Mesothelial cell of epicardium (in vitro differentiated cells): ENCODE results near the gene C3orf18. TPM values are rescaled to one million over a fixed set of nuclear protein-coding genes. Genes with fewer than 3 reads are reported as not detected.

Experiments
- DNase-seq, 2 experiments: peaks; one replicate each; pipeline ENCODE4 v3.0.0; 2021; ENCODE audit warnings: low spot score in 2 of 2; ENCODE audit not compliant: unreplicated experiment in 2 of 2
- H3K27ac Mint-ChIP-seq: 2 replicates; pipeline ENCODE4 v1.8.0; 2021; ENCODE audit warnings: mixed read lengths
- H3K27me3 Mint-ChIP-seq: 2 replicates; pipeline ENCODE4 v1.8.0; 2021; ENCODE audit warnings: low read depth, mixed read lengths
- H3K36me3 Mint-ChIP-seq: 2 replicates; pipeline ENCODE4 v1.8.0; 2021; ENCODE audit warnings: mixed read lengths
- H3K4me1 Mint-ChIP-seq: 2 replicates; pipeline ENCODE4 v1.8.0; 2021; ENCODE audit warnings: mixed read lengths
- H3K4me3 Mint-ChIP-seq: 2 replicates; pipeline ENCODE4 v1.8.0; 2021; ENCODE audit warnings: mild to moderate bottlenecking, moderate library complexity, mixed read lengths
- H3K9me3 Mint-ChIP-seq: 2 replicates; pipeline ENCODE4 v1.8.0; 2021; ENCODE audit warnings: mixed read lengths
- CTCF ChIP-seq: fragments of 200-600 bp; sonication (generic); IDR thresholded peaks from one replicate; pipeline ENCODE4 v1.5.0; 2021; ENCODE audit warnings: antibody characterized with exemption; ENCODE audit not compliant: unreplicated experiment
- total RNA-seq: library from RNA; stranded (reverse); gene quantifications from 3 replicates; pipeline ENCODE4 v1.2.1, GENCODE V29; 2021

The C3orf18 gene
- total RNA-seq, 1 donor from 2014 or later, result 15.1 TPM

- Mint-ChIP-seq H3K27ac (no peak overlapping the region), H3K9me3 (no peaks in the 10 kb centered on the region), H3K4me1 (peaks cover 13% of the 10 kb centered on the region), H3K4me3 (no peak overlapping the region), H3K36me3 (no peaks in the 10 kb centered on the region), H3K27me3 (peaks cover 49% of the 10 kb centered on the region)
- no peak for TF ChIP-seq CTCF
- DNase-seq, result no peak
Measured at GRCh38 chr3:50510325-50510724, 57.2 kb downstream of the C3orf18 start.

GRCh38 chr3:50509715-50510114 lies 57.8 kb downstream of the C3orf18 start:
- no peak for DNase-seq
- Mint-ChIP-seq H3K36me3 (no peaks in the 10 kb centered on the region), H3K27ac (no peak overlapping the region), H3K4me3 (no peak overlapping the region), H3K27me3 (peaks cover 53% of the 10 kb centered on the region), H3K9me3 (no peaks in the 10 kb centered on the region), H3K4me1 (peaks cover 7% of the 10 kb centered on the region)
- TF ChIP-seq CTCF, result no peak

GRCh38 chr3:50508821-50509220 lies 58.7 kb downstream of the C3orf18 start:
- TF ChIP-seq CTCF, result no peak
- Mint-ChIP-seq H3K27ac (no peak overlapping the region), H3K36me3 (no peaks in the 10 kb centered on the region), H3K9me3 (no peaks in the 10 kb centered on the region), H3K4me3 (no peak overlapping the region), H3K4me1 (no peaks in the 10 kb centered on the region), H3K27me3 (peaks cover 60% of the 10 kb centered on the region)
- no peak for DNase-seq

Other genes with a start within 250 kb of the C3orf18 start
- 71.5 to 76.3 TPM (median 75.1 TPM) in 3 replicates for gene HYAL2, start 245.0 kb downstream of the C3orf18 start, total RNA-seq
- gene TUSC2, start 239.5 kb downstream of the C3orf18 start, total RNA-seq, result 19.8 to 23.3 TPM (median 20.3 TPM) in 3 replicates
- gene RASSF1, start 226.9 kb downstream of the C3orf18 start, total RNA-seq, result 13.7 to 15.4 TPM (median 14.3 TPM) in 3 replicates
- gene ZMYND10, start 222.0 kb downstream of the C3orf18 start, total RNA-seq, result 0.54 to 1.00 TPM (median 0.83 TPM) in 3 replicates
- 19.9 to 23.4 TPM (median 23.3 TPM) in 3 replicates for gene NPRL2, start 217.0 kb downstream of the C3orf18 start, total RNA-seq
- 12.9 to 13.6 TPM (median 13.1 TPM) in 3 replicates for gene CYB561D2, start 216.9 kb downstream of the C3orf18 start, total RNA-seq
- gene TMEM115, start 208.2 kb downstream of the C3orf18 start, total RNA-seq, result 38.6 to 41.3 TPM (median 40.3 TPM) in 3 replicates
- gene CACNA2D2, start 64.1 kb downstream of the C3orf18 start, total RNA-seq, result 9.9 to 10.8 TPM (median 9.9 TPM) in 3 replicates
- gene HEMK1, start 1.8 kb upstream of the C3orf18 start, total RNA-seq, result 32.1 to 34.1 TPM (median 32.8 TPM) in 3 replicates
- gene CISH, start 44.0 kb upstream of the C3orf18 start, total RNA-seq, result 15.2 to 16.7 TPM (median 15.2 TPM) in 3 replicates
- 33.6 to 36.8 TPM (median 35.9 TPM) in 3 replicates for gene MAPKAPK3, start 49.4 kb upstream of the C3orf18 start, total RNA-seq
- gene DOCK3, start 107.2 kb upstream of the C3orf18 start, total RNA-seq, result 21.0 to 21.6 TPM (median 21.4 TPM) in 3 replicates